Stimulated activated CD4-positive, alpha-beta T cell treated with anti-CD3 and anti-CD28 coated beads, Interleukin-1b, Interleukin-23, amount 100 ng/mL, for 1 hour (primary cell): Measurements from ENCODE around the gene ITIH1.

Experiments
- DNase-seq, 2 donors: peaks; one replicate each; pipeline ENCODE4 v3.0.0-alpha.2; 2020; ENCODE audit warnings: low read depth in 2 of 2

Gene ITIH1

GRCh38 chr3:52790337-52790736 is 12.9 kb downstream of the ITIH1 start:
- DNase-seq, result no peak

GRCh38 chr3:52790741-52791140 is 13.3 kb downstream of the ITIH1 start:
- DNase-seq, result no peak

- DNase-seq, result no peak
These were observed 14.0 kb downstream of the ITIH1 start for GRCh38 chr3:52791366-52791765.

GRCh38 chr3:52791928-52792327 is 14.5 kb downstream of the ITIH1 start:
- DNase-seq, result no peak

- no peak for DNase-seq
These were observed 15.0 kb downstream of the ITIH1 start for GRCh38 chr3:52792413-52792812.

- no peak for DNase-seq
These were observed 15.7 kb downstream of the ITIH1 start for GRCh38 chr3:52792961-52793695.

GRCh38 chr3:52793702-52794611 is 16.6 kb downstream of the ITIH1 start:
- no peak for DNase-seq

GRCh38 chr3:52794612-52795099 is 17.3 kb downstream of the ITIH1 start, which contains the start of gene ITIH3:
Gene ITIH3, plus strand, starts transcription at chr3:52794796. Its CDS starts 8 bp downstream, at chr3:52794804.
- DNase-seq, result no peak

- DNase-seq, result no peak
These were observed 18.0 kb downstream of the ITIH1 start for GRCh38 chr3:52795298-52795900.

- no peak for DNase-seq
These were observed 19.0 kb downstream of the ITIH1 start for GRCh38 chr3:52796411-52796810.

- no peak for DNase-seq
These were observed 21.1 kb downstream of the ITIH1 start for GRCh38 chr3:52798376-52798977.

GRCh38 chr3:52798978-52799476 is 21.6 kb downstream of the ITIH1 start:
- DNase-seq, result no peak

GRCh38 chr3:52800079-52800478 is 22.7 kb downstream of the ITIH1 start:
- DNase-seq, result no peak

GRCh38 chr3:52801839-52802238 is 24.4 kb downstream of the ITIH1 start:
- DNase-seq, result no peak

GRCh38 chr3:52805270-52806039 is 28.1 kb downstream of the ITIH1 start:
- DNase-seq, result no peak

GRCh38 chr3:52809149-52809548 is 31.8 kb downstream of the ITIH1 start:
- no peak for DNase-seq

- DNase-seq, result no peak
These were observed 32.4 kb downstream of the ITIH1 start for GRCh38 chr3:52809662-52810377.

GRCh38 chr3:52810923-52811322 is 33.5 kb downstream of the ITIH1 start:
- DNase-seq, result no peak

GRCh38 chr3:52811452-52812011 is 34.1 kb downstream of the ITIH1 start:
- no peak for DNase-seq

- no peak for DNase-seq
These were observed 36.4 kb downstream of the ITIH1 start for GRCh38 chr3:52813810-52814209.
